ENCODE measurements around the gene EXOC2. TPM values are rescaled to one million over a fixed set of nuclear protein-coding genes. Genes with fewer than 3 reads are reported as not detected.

Gene EXOC2
- total RNA-seq, 2 donors from 2014 or later, result 17.2 to 24.1 TPM

- no peak for ATAC-seq (ENCODE audit: insufficient number of reproducible peaks, low FRiP score, low read depth)
- Histone ChIP-seq H3K27ac (no peak overlapping the region), H3K4me1 (ENCODE audit: control insufficient read depth in 1 of 2, low read depth in 2 of 2) (no peaks in the 10 kb centered on the region), H3K9me3 (no peaks in the 10 kb centered on the region), H3K36me3 (no peaks in the 10 kb centered on the region), H3K27me3 (replicated peaks; ENCODE audit: insufficient read depth) (no peaks in the 10 kb centered on the region), H3K4me3 (no peak overlapping the region)
- TF ChIP-seq CTCF (IDR thresholded peaks at IDR 0.05), result no peak
- DNase-seq (ENCODE audit: low spot score), result no peak
Measured at GRCh38 chr6:704046-704445, 11.1 kb upstream of the EXOC2 start.

- H3K9me3 ChIP-seq, result no peaks in the 10 kb centered on the region
- H3K4me1 ChIP-seq (ENCODE audit: control insufficient read depth in 1 of 2, low read depth in 2 of 2), result no peaks in the 10 kb centered on the region
- no peaks in the 10 kb centered on the region for H3K36me3 ChIP-seq
- ATAC-seq (ENCODE audit: insufficient number of reproducible peaks, low FRiP score, low read depth) (no peak), DNase-seq (ENCODE audit: low spot score) (no peak)
- no peak overlapping the region for H3K27ac ChIP-seq
- H3K4me3 ChIP-seq, result no peak overlapping the region
- H3K27me3 ChIP-seq (replicated peaks; ENCODE audit: insufficient read depth), result no peaks in the 10 kb centered on the region
- no peak for TF ChIP-seq CTCF (IDR thresholded peaks at IDR 0.05)
Measured at GRCh38 chr6:703552-703951, 10.6 kb upstream of the EXOC2 start.

GRCh38 chr6:701700-702479 is 9.0 kb upstream of the EXOC2 start:
- no peaks in the 10 kb centered on the region for H3K27me3 ChIP-seq (replicated peaks; ENCODE audit: insufficient read depth)
- no peak for ATAC-seq (ENCODE audit: insufficient number of reproducible peaks, low FRiP score, low read depth)
- no peak overlapping the region for H3K4me3 ChIP-seq
- H3K27ac ChIP-seq, result no peak overlapping the region
- no peak for TF ChIP-seq CTCF (IDR thresholded peaks at IDR 0.05)
- H3K4me1 ChIP-seq (ENCODE audit: control insufficient read depth in 1 of 2, low read depth in 2 of 2), result no peaks in the 10 kb centered on the region
- no peaks in the 10 kb centered on the region for H3K9me3 ChIP-seq
- H3K36me3 ChIP-seq, result no peaks in the 10 kb centered on the region
- DNase-seq (ENCODE audit: low spot score), result no peak

GRCh38 chr6:701215-701614 is 8.3 kb upstream of the EXOC2 start:
- no peak for TF ChIP-seq CTCF (IDR thresholded peaks at IDR 0.05)
- no peak for ATAC-seq (ENCODE audit: insufficient number of reproducible peaks, low FRiP score, low read depth)
- no peaks in the 10 kb centered on the region for H3K9me3 ChIP-seq

GRCh38 chr6:700490-700889 is 7.6 kb upstream of the EXOC2 start:
- Histone ChIP-seq H3K9me3 (no peaks in the 10 kb centered on the region), H3K36me3 (no peaks in the 10 kb centered on the region), H3K4me1 (ENCODE audit: control insufficient read depth in 1 of 2, low read depth in 2 of 2) (no peaks in the 10 kb centered on the region), H3K4me3 (no peak overlapping the region), H3K27me3 (replicated peaks; ENCODE audit: insufficient read depth) (no peaks in the 10 kb centered on the region), H3K27ac (no peak overlapping the region)
- ATAC-seq (ENCODE audit: insufficient number of reproducible peaks, low FRiP score, low read depth) (no peak), DNase-seq (ENCODE audit: low spot score) (no peak)
- no peak for TF ChIP-seq CTCF (IDR thresholded peaks at IDR 0.05)

More at GRCh38 chr6:701215-701614, 8.3 kb upstream of the EXOC2 start:
- DNase-seq (ENCODE audit: low spot score), result no peak
- Histone ChIP-seq H3K27ac (no peak overlapping the region), H3K27me3 (replicated peaks; ENCODE audit: insufficient read depth) (no peaks in the 10 kb centered on the region), H3K4me3 (no peak overlapping the region), H3K4me1 (ENCODE audit: control insufficient read depth in 1 of 2, low read depth in 2 of 2) (no peaks in the 10 kb centered on the region), H3K36me3 (no peaks in the 10 kb centered on the region)
